K562 (cell line): Measurements from ENCODE around the gene TTC27. TPM values are rescaled to one million over a fixed set of nuclear protein-coding genes. Genes with fewer than 3 reads are reported as not detected.

Experiments used
- ATAC-seq: fragments of 200-7000 bp; cut with Tn5 transposase; 3 replicates; pipeline ENCODE4 v1.9.1; 2020; ENCODE audit warnings: moderate library complexity
- BruUV-seq: library from RNA; stranded (reverse); fragments of 400-500 nt; replicated peaks from 2 replicates; lab custom pipeline; 2021; lab: Mats Ljungman, UMichigan
- CTCF ChIA-PET: fragments of 300-600 bp; formaldehyde crosslinking; extraction: SDS; loops from one replicate; lab custom pipeline; 2021; ENCODE audit warnings: low intra/inter-chr PET ratio; lab: Yijun Ruan, JAX
- POLR2A ChIA-PET: fragments of 300-600, 350-650 bp; sonication (Branson Sonifier 250); formaldehyde crosslinking; extraction: SDS; loops from one replicate; lab custom pipeline; 2021; ENCODE audit warnings: antibody characterized with exemption, inconsistent platforms; lab: Yijun Ruan, JAX
- DNase-seq, 4 experiments: peaks; one replicate each; pipeline versions ENCODE4 v3.0.0 to v3.0.0-alpha.2; 2011 to 2018; ENCODE audit warnings: low spot score in 3 of 4, mixed read lengths in 3 of 4; ENCODE audit errors: extremely low read depth in 1 of 4
- FAIRE-seq: peaks from 2 replicates; lab custom pipeline; 2011; peaks lifted over from hg19 to GRCh38; lab: Jason Lieb, UNC
- H2AFZ ChIP-seq: 2 replicates; pipeline ENCODE4 v1.6.0; 2011; ENCODE audit warnings: low read depth, low read length, control low read depth, inconsistent platforms
- H3K27ac ChIP-seq: fragments of 200-600 bp; 3 replicates; pipeline ENCODE4 v1.8.0; 2011; ENCODE audit warnings: low read depth, mild to moderate bottlenecking, control low read depth, inconsistent platforms, low read length, moderate library complexity, mixed read lengths; ENCODE audit errors: extremely low read depth
- H3K27me3 ChIP-seq, 2 experiments: fragments of 300-600 bp in 1 of 2; 2 replicates in 1 of 2; 3 replicates in 1 of 2; pipeline versions ENCODE4 v1.6.0 to v1.8.0; 2011; ENCODE audit warnings: inconsistent platforms in 2 of 2, low read length in 2 of 2, mild to moderate bottlenecking in 1 of 2, mixed read lengths in 1 of 2, moderate library complexity in 1 of 2; ENCODE audit not compliant: control insufficient read depth in 2 of 2, insufficient read depth in 2 of 2
- H3K36me3 ChIP-seq: fragments of 300-600 bp; 3 replicates; pipeline ENCODE4 v1.8.0; 2011; ENCODE audit warnings: mild to moderate bottlenecking, low read length, inconsistent platforms; ENCODE audit not compliant: control insufficient read depth, insufficient read depth
- H3K4me1 ChIP-seq, 2 experiments: fragments of 200-600 bp in 1 of 2; replicated peaks in 1 of 2; 2 replicates in 1 of 2; 3 replicates in 1 of 2; pipeline versions ENCODE4 v1.5.1 to v1.8.0; 2011; ENCODE audit warnings: inconsistent platforms in 2 of 2, low read length in 2 of 2, mild to moderate bottlenecking in 1 of 2, mixed read lengths in 1 of 2, moderate library complexity in 1 of 2; ENCODE audit not compliant: control insufficient read depth in 2 of 2, insufficient read depth in 2 of 2
- H3K4me2 ChIP-seq: 2 replicates; pipeline ENCODE4 v1.6.1; 2011; ENCODE audit warnings: low read length, control low read depth, inconsistent platforms, mixed read lengths; ENCODE audit not compliant: insufficient read depth
- H3K4me3 ChIP-seq: fragments of 200-600 bp; sonication (generic), shearing (Covaris generic); 2 replicates; pipeline ENCODE4 v1.5.1; 2016; ENCODE audit warnings: control low read depth, inconsistent platforms
- H3K79me2 ChIP-seq: fragments of 200-600 bp; 3 replicates; pipeline ENCODE4 v1.8.0; 2011; ENCODE audit warnings: low read length, inconsistent platforms; ENCODE audit not compliant: control insufficient read depth, insufficient read depth
- H3K9ac ChIP-seq, 2 experiments: 2 replicates each; pipeline versions ENCODE4 v1.6.0 to v1.6.1; 2011; ENCODE audit warnings: low read depth in 2 of 2, low read length in 2 of 2, control low read depth in 1 of 2, inconsistent platforms in 1 of 2, mild to moderate bottlenecking in 1 of 2, mixed read lengths in 1 of 2; ENCODE audit not compliant: insufficient read depth in 1 of 2
- H3K9me1 ChIP-seq: one replicate; pipeline ENCODE4 v1.6.0; 2011; ENCODE audit warnings: inconsistent platforms, mild to moderate bottlenecking, low read length, moderate library complexity; ENCODE audit not compliant: control insufficient read depth, insufficient read depth
- H3K9me3 ChIP-seq: replicated peaks from 2 replicates; pipeline ENCODE4 v1.5.1; 2011; ENCODE audit warnings: low read depth, low read length, inconsistent platforms; ENCODE audit not compliant: control insufficient read depth, insufficient read depth
- H4K20me1 ChIP-seq: replicated peaks from 2 replicates; pipeline ENCODE4 v1.6.1; 2011; ENCODE audit warnings: low read length, inconsistent platforms, mixed read lengths; ENCODE audit not compliant: control insufficient read depth, insufficient read depth
- FOSL1 ChIP-seq: fragments of 200-800 bp; sonication (Bioruptor generic); conservative IDR thresholded peaks from 2 replicates; pipeline ENCODE4 v1.6.1; 2016; ENCODE audit warnings: missing genetic modification characterization, missing compliant biosample characterization
- FUS ChIP-seq: fragments of 200-400 bp; formaldehyde crosslinking; optimal IDR thresholded peaks from 2 replicates; pipeline ENCODE3; 2017; ENCODE audit warnings: low read depth, low read length
- HDAC8 ChIP-seq: fragments of 450-650 bp; IDR thresholded peaks from 2 replicates; pipeline ENCODE4 v1.6.1; 2016; ENCODE audit warnings: mild to moderate bottlenecking, missing genetic modification characterization, moderate library complexity, missing compliant biosample characterization
- HNRNPUL1 ChIP-seq: fragments of 200-400 bp; formaldehyde crosslinking; IDR thresholded peaks from 2 replicates; pipeline ENCODE4 v1.6.1; 2017; ENCODE audit warnings: low read length
- L3MBTL2 ChIP-seq: fragments of 450-650 bp; IDR thresholded peaks from 2 replicates; pipeline ENCODE4 v1.6.1; 2016; ENCODE audit warnings: mild to moderate bottlenecking, moderate library complexity
- MCM2 ChIP-seq: fragments of 450-650 bp; IDR thresholded peaks from 2 replicates; pipeline ENCODE4 v1.6.1; 2017; ENCODE audit warnings: low read depth, mild to moderate bottlenecking
- NEUROD1 ChIP-seq: fragments of 150-350 bp; IDR thresholded peaks from 2 replicates; pipeline ENCODE4 v1.6.1; 2014; ENCODE audit warnings: borderline replicate concordance, low read length, low read depth; ENCODE audit not compliant: partially characterized antibody
- NFE2 ChIP-seq: IDR thresholded peaks from 2 replicates; pipeline ENCODE4 v1.6.1; 2014; ENCODE audit warnings: antibody characterized with exemption, low read depth
- NFIC ChIP-seq: fragments of 450-650 bp; IDR thresholded peaks from 2 replicates; pipeline ENCODE4 v1.6.1; 2017; ENCODE audit warnings: mild to moderate bottlenecking, inconsistent platforms
- NFIX ChIP-seq: fragments of 250-450 bp; sonication (Bioruptor Pico); IDR thresholded peaks from 2 replicates; pipeline ENCODE4 v1.4.0; 2020; ENCODE audit warnings: low read depth, mild to moderate bottlenecking, moderate library complexity
- NFRKB ChIP-seq: fragments of 450-650 bp; IDR thresholded peaks from 2 replicates; pipeline ENCODE4 v1.6.1; 2016; ENCODE audit warnings: low read depth
- RAD21 ChIP-seq, 2 experiments: fragments of 250-450 bp in 1 of 2; fragments of 450-650 bp in 1 of 2; sonication (Bioruptor Pico) in 1 of 2; formaldehyde crosslinking in 1 of 2; IDR thresholded peaks in 1 of 2; conservative IDR thresholded peaks in 1 of 2; 2 replicates each; pipeline versions ENCODE4 v1.4.0 to v1.8.0; 2020 to 2022; ENCODE audit warnings: mild to moderate bottlenecking in 2 of 2, moderate library complexity in 1 of 2
- RFX7 ChIP-seq: fragments of 250-450 bp; sonication (Bioruptor Pico); IDR thresholded peaks from 2 replicates; pipeline ENCODE4 v1.5.1; 2021; ENCODE audit warnings: mild to moderate bottlenecking
- SAFB2 ChIP-seq: fragments of 200-400 bp; formaldehyde crosslinking; IDR thresholded peaks from 2 replicates; pipeline ENCODE4 v1.6.1; 2018; ENCODE audit warnings: borderline replicate concordance, low read length, low read depth, moderate library complexity; ENCODE audit not compliant: severe bottlenecking
- SREBF1 ChIP-seq: fragments of 150-350 bp; IDR thresholded peaks from 2 replicates; pipeline ENCODE4 v1.6.1; 2014; ENCODE audit warnings: antibody characterized with exemption, low read depth, low read length, borderline replicate concordance
- TAF7 ChIP-seq: fragments of 450-650 bp; IDR thresholded peaks from 2 replicates; pipeline ENCODE4 v1.6.1; 2016; ENCODE audit warnings: missing genetic modification characterization, missing compliant biosample characterization
- TGIF2 ChIP-seq: sonication (generic); formaldehyde crosslinking; IDR thresholded peaks from 2 replicates; pipeline ENCODE4 v1.8.1; 2022; ENCODE audit warnings: mild to moderate bottlenecking, missing genetic modification reagents, moderate library complexity
- XRCC3 ChIP-seq: fragments of 450-650 bp; IDR thresholded peaks from 2 replicates; pipeline ENCODE4 v1.6.1; 2017; ENCODE audit warnings: mild to moderate bottlenecking, moderate library complexity
- ZNF239 ChIP-seq: fragments of 250-450 bp; sonication (Bioruptor Pico); IDR thresholded peaks from 2 replicates; pipeline ENCODE4 v1.4.0; 2020; ENCODE audit warnings: mild to moderate bottlenecking
- ZNF41 ChIP-seq: fragments of 250-450 bp; sonication (Bioruptor Pico); conservative IDR thresholded peaks from 2 replicates; pipeline ENCODE4 v1.4.0; 2020; ENCODE audit warnings: mild to moderate bottlenecking
- WGBS: fragments of 100-300 bp; shearing (Covaris generic); methylation state at CpG from one replicate; pipeline ENCODE4 v1.1.6; 2016; ENCODE audit warnings: low coverage, mixed read lengths; ENCODE audit not compliant: insufficient coverage; ENCODE audit errors: missing lambda C conversion rate; 5-methylcytosine and 5-hydroxymethylcytosine counted together
- in situ Hi-C: fragments of 300-500 bp; cut with MboI; formaldehyde crosslinking; loops from 4 replicates; pipeline ENCODE4 v1.15.0; 2018; ENCODE audit warnings: inconsistent platforms, mixed read lengths
- intact Hi-C: fragments of 100-400 bp; cut with micrococcal nuclease; formaldehyde crosslinking; loops from 2 replicates; pipeline ENCODE4 v1.14.2; 2022
- polyA plus RNA-seq, 8 experiments: library from polyadenylated mRNA; depleted of rRNA in 4 of 8; stranded (reverse) in 5 of 8; unstranded in 3 of 8; fragments of >200 nt; fragmentation: Nextera tagmentation in 2 of 8; fragmentation: Illumina TruSeq in 1 of 8; extraction: Ambion mirVana in 2 of 8; extraction: Trizol in 1 of 8; gene quantifications; 2 replicates each; pipeline versions ENCODE4 v1.2.1 to v1.2.3, GENCODE V29; 2011 to 2014; ENCODE audit warnings: inconsistent platforms in 1 of 8, missing spikeins in 1 of 8
- total RNA-seq, 7 experiments: library from RNA; depleted of rRNA in 6 of 7; stranded (reverse); fragments of >200 nt in 6 of 7; fragmentation: Illumina TruSeq in 2 of 7; extraction: Trizol in 2 of 7; gene quantifications; 2 replicates each; pipeline versions ENCODE4 v1.2.1 to v1.2.3, GENCODE V29; 2011 to 2021; ENCODE audit warnings: low replicate concordance in 1 of 7
- TF ChIP-seq, protein P1 (sequence below): IDR thresholded peaks from 2 replicates; pipeline ENCODE4 v1.6.1; 2016; ENCODE audit warnings: missing genetic modification characterization, missing compliant biosample characterization
- TF ChIP-seq, protein P2 (sequence below): fragments of 250-450 bp; sonication (Bioruptor Pico); IDR thresholded peaks from 2 replicates; pipeline ENCODE4 v1.8.0; 2021; ENCODE audit warnings: moderate library complexity, mild to moderate bottlenecking, inconsistent platforms
- TF ChIP-seq, protein P3 (sequence below): fragments of 450-650 bp; conservative IDR thresholded peaks from 2 replicates; pipeline ENCODE4 v1.6.1; 2016; ENCODE audit warnings: missing genetic modification characterization, low read depth, mild to moderate bottlenecking, missing compliant biosample characterization, moderate library complexity

The TTC27 gene
- total and polyA plus RNA-seq, 9 of the 15 experiments (the other 6 are each of a cell fraction or from before 2014, with no cell fraction given) = 44.3 to 93.4 (median 57.3) TPM

DNA sequence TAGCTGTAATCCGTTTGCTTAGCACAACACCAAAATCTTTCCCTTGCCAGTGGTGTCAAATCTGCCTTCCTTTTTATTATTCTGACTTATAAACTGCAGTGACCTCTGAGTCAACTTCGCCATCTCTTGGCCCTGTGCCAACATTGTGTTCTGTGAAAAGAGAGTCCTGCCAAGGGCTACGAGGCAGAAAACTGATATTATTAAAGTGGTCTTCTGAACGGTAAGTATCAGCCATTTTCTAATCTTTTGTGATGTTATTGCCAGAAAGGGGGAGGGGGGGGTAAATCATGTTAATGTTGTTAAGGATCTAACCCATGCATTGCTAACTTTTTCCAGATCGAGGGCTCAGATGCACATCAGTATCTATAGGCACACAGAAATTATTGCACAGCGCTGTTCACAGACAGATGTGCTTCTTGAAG is 197.5 kb downstream of the TTC27 start:
- CTCF ChIA-PET = interaction anchor here (0.7 kb wide), 1 partner anchor 66 kb away, joined by 3 read pairs; no protein-coding TSS in a partner anchor
- no peak for TF ChIP-seq SAFB2
- no peak for TF ChIP-seq L3MBTL2
- TF ChIP-seq, protein P1, sequence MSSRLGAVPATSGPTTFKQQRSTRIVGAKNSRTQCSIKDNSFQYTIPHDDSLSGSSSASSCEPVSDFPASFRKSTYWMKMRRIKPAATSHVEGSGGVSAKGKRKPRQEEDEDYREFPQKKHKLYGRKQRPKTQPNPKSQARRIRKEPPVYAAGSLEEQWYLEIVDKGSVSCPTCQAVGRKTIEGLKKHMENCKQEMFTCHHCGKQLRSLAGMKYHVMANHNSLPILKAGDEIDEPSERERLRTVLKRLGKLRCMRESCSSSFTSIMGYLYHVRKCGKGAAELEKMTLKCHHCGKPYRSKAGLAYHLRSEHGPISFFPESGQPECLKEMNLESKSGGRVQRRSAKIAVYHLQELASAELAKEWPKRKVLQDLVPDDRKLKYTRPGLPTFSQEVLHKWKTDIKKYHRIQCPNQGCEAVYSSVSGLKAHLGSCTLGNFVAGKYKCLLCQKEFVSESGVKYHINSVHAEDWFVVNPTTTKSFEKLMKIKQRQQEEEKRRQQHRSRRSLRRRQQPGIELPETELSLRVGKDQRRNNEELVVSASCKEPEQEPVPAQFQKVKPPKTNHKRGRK (tag) = no peak
- no peak for TF ChIP-seq NFRKB
- peak in 1 of 2 experiments; percentile 22; a peak in 1 of 4 replicates for TF ChIP-seq RAD21 (CRISPR knock-in tag; conservative IDR thresholded peaks at IDR 0.05 in 1 of 2, IDR thresholded peaks at IDR 0.05 in 1 of 2)
- no peak for TF ChIP-seq TGIF2 (CRISPR knock-in tag)
- no peak for TF ChIP-seq MCM2
- no peak for TF ChIP-seq TAF7
- TF ChIP-seq, protein P2, sequence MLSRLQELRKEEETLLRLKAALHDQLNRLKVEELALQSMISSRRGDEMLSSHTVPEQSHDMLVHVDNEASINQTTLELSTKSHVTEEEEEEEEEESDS = no peak
- no peak for TF ChIP-seq FUS
- no peak for TF ChIP-seq NFE2
- TF ChIP-seq XRCC3 = no peak
- TF ChIP-seq FOSL1 (tag) = no peak
- no peak for TF ChIP-seq ZNF41 (CRISPR knock-in tag)
- no peak for TF ChIP-seq HNRNPUL1
- peak; percentile 98 for TF ChIP-seq NFIX (CRISPR knock-in tag)
- no peak for TF ChIP-seq NEUROD1
- TF ChIP-seq ZNF239 (CRISPR knock-in tag) = no peak
- no peak for TF ChIP-seq RFX7 (CRISPR knock-in tag)
- no peak for TF ChIP-seq HDAC8 (tag)
- TF ChIP-seq SREBF1 = no peak
- peak; percentile 100 for TF ChIP-seq NFIC
- TF ChIP-seq, protein P3, sequence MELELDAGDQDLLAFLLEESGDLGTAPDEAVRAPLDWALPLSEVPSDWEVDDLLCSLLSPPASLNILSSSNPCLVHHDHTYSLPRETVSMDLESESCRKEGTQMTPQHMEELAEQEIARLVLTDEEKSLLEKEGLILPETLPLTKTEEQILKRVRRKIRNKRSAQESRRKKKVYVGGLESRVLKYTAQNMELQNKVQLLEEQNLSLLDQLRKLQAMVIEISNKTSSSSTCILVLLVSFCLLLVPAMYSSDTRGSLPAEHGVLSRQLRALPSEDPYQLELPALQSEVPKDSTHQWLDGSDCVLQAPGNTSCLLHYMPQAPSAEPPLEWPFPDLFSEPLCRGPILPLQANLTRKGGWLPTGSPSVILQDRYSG = no peak

More for the DNA sequence above, 197.5 kb downstream of the TTC27 start:
- Histone ChIP-seq H3K9ac (no peak overlapping the region), H3K79me2 (no peaks in the 10 kb centered on the region), H2AFZ (no peak overlapping the region), H3K4me2 (no peak overlapping the region), H3K9me3 (no peaks in the 10 kb centered on the region), H4K20me1 (no peaks in the 10 kb centered on the region), H3K36me3 (peaks cover 8% of the 10 kb centered on the region; the same call in 1 of the 3 replicates), H3K4me3 (no peak overlapping the region), H3K27ac (no peak overlapping the region), H3K9me1 (no peaks in the 10 kb centered on the region), H3K27me3 (no peaks in the 10 kb centered on the region), H3K4me1 (no peaks in the 10 kb centered on the region; a peak in 1 of 5 replicates)
- intact Hi-C loops (no loop called here), in situ Hi-C loops (no loop called here)
- DNase-seq (peak in 1 of 4 experiments; percentile 29), FAIRE-seq (no peak), ATAC-seq (no peak; the same call in 2 of the 3 replicates)
- BruUV-seq = no TSS peak
- POLR2A ChIA-PET = no interaction called here
- WGBS = 52% methylated on average over 6 of the region's 6 CpGs
